Measurements from ENCODE around the gene CCNE1. TPM values are rescaled to one million over a fixed set of nuclear protein-coding genes. Genes with fewer than 3 reads are reported as not detected.

Gene CCNE1
- total and polyA plus RNA-seq, 9 of the 15 experiments (the other 6 are each of a cell fraction or from before 2014, with no cell fraction given) = 6.2 to 41.0 (median 31.6) TPM

DNA sequence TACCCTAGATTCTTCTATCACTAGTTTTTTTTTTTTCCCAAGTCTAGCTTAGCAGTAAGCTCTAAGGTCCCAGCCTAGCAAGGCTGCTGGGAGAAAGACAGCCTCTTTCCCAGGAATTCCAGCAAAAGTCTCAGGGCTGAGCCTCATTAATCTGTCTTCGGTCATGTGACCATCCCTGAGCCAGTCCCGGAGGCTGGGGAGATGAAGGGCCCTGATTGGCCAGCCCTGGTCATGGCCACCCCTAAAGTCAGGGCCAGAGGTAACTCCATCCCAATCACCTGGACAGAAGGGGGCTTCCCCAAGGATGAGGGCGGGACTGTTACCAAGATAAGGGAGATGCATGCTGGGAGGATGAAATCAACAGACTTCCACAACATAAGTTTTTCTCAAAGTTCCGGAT is 43.3 kb downstream of the CCNE1 start:
- POLR2A ChIA-PET = interaction anchor here (0.5 kb wide), 1 partner anchor 8 kb away, joined by 3 read pairs; no protein-coding TSS in a partner anchor
- Histone ChIP-seq H3K36me3 (ENCODE audit: control insufficient read depth, insufficient read depth, low read length) (no peaks in the 10 kb centered on the region), H4K20me1 (replicated peaks; ENCODE audit: control insufficient read depth, insufficient read depth, low read length) (no peaks in the 10 kb centered on the region), H3K9me3 (replicated peaks; ENCODE audit: control insufficient read depth, insufficient read depth, low read depth, low read length) (no peaks in the 10 kb centered on the region), H3K4me2 (ENCODE audit: insufficient read depth, low read length) (no peak overlapping the region), H3K4me1 (replicated peaks in 1 of 2; ENCODE audit: control insufficient read depth in 2 of 2, insufficient read depth in 2 of 2, low read length in 2 of 2) (peaks cover 9 to 18% of the 10 kb centered on the region in 2 experiments), H3K4me3 (no peak overlapping the region), H3K27me3 (ENCODE audit: control insufficient read depth in 2 of 2, insufficient read depth in 2 of 2, low read length in 2 of 2) (peaks cover 0 to 2% of the 10 kb centered on the region in 2 experiments; a peak in 1 of 5 replicates), H3K27ac (ENCODE audit: extremely low read depth, low read depth, low read length) (no peak overlapping the region), H3K9ac (ENCODE audit: insufficient read depth in 1 of 2, low read depth in 2 of 2, low read length in 2 of 2) (no peak overlapping the region), H3K9me1 (ENCODE audit: control insufficient read depth, insufficient read depth, low read length) (no peaks in the 10 kb centered on the region), H2AFZ (ENCODE audit: low read depth, low read length) (peak overlapping the region; percentile 58; the same call in 1 of the 2 replicates), H3K79me2 (ENCODE audit: control insufficient read depth, insufficient read depth, low read length) (no peaks in the 10 kb centered on the region)
- in situ Hi-C loops (cut with MboI) (loop anchor here (10.0 kb wide), 1 partner anchor 790 kb away; no protein-coding TSS in a partner anchor), intact Hi-C loops (cut with micrococcal nuclease) (no loop called here)
- WGBS (ENCODE audit: insufficient coverage, low coverage, missing lambda C conversion rate) = 52% methylated on average over 4 of the region's 4 CpGs
- FAIRE-seq = no peak
- CTCF ChIA-PET (ENCODE audit: low intra/inter-chr PET ratio) = interaction anchor here (0.7 kb wide), 1 partner anchor 21 kb away, joined by 3 read pairs; no protein-coding TSS in a partner anchor
- ATAC-seq = peak; percentile 61
- BruUV-seq (replicated peaks) = no TSS peak
- DNase-seq (ENCODE audit: extremely low read depth in 1 of 4, low spot score in 3 of 4) = peak in 2 of 4 experiments; percentile 31 to 35
- TF ChIP-seq, protein P1, sequence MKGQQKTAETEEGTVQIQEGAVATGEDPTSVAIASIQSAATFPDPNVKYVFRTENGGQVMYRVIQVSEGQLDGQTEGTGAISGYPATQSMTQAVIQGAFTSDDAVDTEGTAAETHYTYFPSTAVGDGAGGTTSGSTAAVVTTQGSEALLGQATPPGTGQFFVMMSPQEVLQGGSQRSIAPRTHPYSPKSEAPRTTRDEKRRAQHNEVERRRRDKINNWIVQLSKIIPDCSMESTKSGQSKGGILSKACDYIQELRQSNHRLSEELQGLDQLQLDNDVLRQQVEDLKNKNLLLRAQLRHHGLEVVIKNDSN (CRISPR knock-in tag; IDR thresholded peaks at IDR 0.05) = peak; percentile 56
- TF ChIP-seq CBX5 (IDR thresholded peaks at IDR 0.05; ENCODE audit: borderline replicate concordance, low read depth) = no peak
- TF ChIP-seq CHD4 (IDR thresholded peaks at IDR 0.05; ENCODE audit: insufficient read depth, insufficient replicate concordance, low read depth, low read length, poor library complexity, severe bottlenecking) = no peak
- peak; percentile 82 for TF ChIP-seq RAD51 (IDR thresholded peaks at IDR 0.05; ENCODE audit: borderline replicate concordance, low read depth)
- no peak for TF ChIP-seq POLR2AphosphoS2 (IDR thresholded peaks at IDR 0.05; ENCODE audit: low read length)
- TF ChIP-seq NFYB (IDR thresholded peaks at IDR 0.05; ENCODE audit: extremely low read depth, insufficient read length) = peak; percentile 30
- TF ChIP-seq TOE1 (IDR thresholded peaks at IDR 0.05; ENCODE audit: borderline replicate concordance) = peak; percentile 84; the same call in 1 of the 2 replicates
- no peak for TF ChIP-seq TOE1 (CRISPR knock-in tag; IDR thresholded peaks at IDR 0.05; ENCODE audit: borderline replicate concordance, low read depth)
- TF ChIP-seq MCM5 (IDR thresholded peaks at IDR 0.05; ENCODE audit: low read depth) = no peak
- TF ChIP-seq, protein P2, sequence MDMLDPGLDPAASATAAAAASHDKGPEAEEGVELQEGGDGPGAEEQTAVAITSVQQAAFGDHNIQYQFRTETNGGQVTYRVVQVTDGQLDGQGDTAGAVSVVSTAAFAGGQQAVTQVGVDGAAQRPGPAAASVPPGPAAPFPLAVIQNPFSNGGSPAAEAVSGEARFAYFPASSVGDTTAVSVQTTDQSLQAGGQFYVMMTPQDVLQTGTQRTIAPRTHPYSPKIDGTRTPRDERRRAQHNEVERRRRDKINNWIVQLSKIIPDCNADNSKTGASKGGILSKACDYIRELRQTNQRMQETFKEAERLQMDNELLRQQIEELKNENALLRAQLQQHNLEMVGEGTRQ (CRISPR knock-in tag; IDR thresholded peaks at IDR 0.05) = peak; percentile 85
- TF ChIP-seq, protein P3, sequence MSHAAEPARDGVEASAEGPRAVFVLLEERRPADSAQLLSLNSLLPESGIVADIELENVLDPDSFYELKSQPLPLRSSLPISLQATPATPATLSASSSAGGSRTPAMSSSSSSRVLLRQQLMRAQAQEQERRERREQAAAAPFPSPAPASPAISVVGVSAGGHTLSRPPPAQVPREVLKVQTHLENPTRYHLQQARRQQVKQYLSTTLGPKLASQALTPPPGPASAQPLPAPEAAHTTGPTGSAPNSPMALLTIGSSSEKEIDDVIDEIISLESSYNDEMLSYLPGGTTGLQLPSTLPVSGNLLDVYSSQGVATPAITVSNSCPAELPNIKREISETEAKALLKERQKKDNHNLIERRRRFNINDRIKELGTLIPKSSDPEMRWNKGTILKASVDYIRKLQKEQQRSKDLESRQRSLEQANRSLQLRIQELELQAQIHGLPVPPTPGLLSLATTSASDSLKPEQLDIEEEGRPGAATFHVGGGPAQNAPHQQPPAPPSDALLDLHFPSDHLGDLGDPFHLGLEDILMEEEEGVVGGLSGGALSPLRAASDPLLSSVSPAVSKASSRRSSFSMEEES (CRISPR knock-in tag; IDR thresholded peaks at IDR 0.05) = peak; percentile 87
